ENCODE results near the gene CSRP1. TPM values are rescaled to one million over a fixed set of nuclear protein-coding genes. Genes with fewer than 3 reads are reported as not detected.
"Not testable (repeated sequence)": the region's sequence is repeated elsewhere in the genome, so short reads cannot be mapped to it uniquely, and the experiment has no call there.

The CSRP1 gene
- total RNA-seq, 2 experiments from 2014 or later: 55.3 to 56.2 TPM

- no peak for TF ChIP-seq CTCF (IDR thresholded peaks at IDR 0.05)
- Mint-ChIP-seq H3K4me3 (no peak overlapping the region), H3K9me3 (no peaks in the 10 kb centered on the region), H3K27me3 (peaks cover 33% of the 10 kb centered on the region), H3K4me1 (ENCODE audit: low read depth) (peaks cover 3% of the 10 kb centered on the region), H3K36me3 (ENCODE audit: low read depth) (no peaks in the 10 kb centered on the region), H3K27ac (no peak overlapping the region)
- ChIA-PET CTCF (interaction anchor here (0.9 to 1.7 kb wide), 2 partner anchors 29 to 37 kb away, joined by 4 to 6 read pairs; no protein-coding TSS in a partner anchor), POLR2A (interaction anchor here (0.6 kb wide), 1 partner anchor 399 kb away, joined by 3 read pairs; no protein-coding TSS in a partner anchor)
- DNase-seq: no peak
- intact Hi-C loops (cut with micrococcal nuclease): no loop called here
- no peak for ATAC-seq
Measured at GRCh38 chr1:201475915-201476669, 30.8 kb downstream of the CSRP1 start.

- Mint-ChIP-seq H3K27me3 (peaks cover 33% of the 10 kb centered on the region), H3K27ac (no peak overlapping the region), H3K4me1 (ENCODE audit: low read depth) (no peaks in the 10 kb centered on the region), H3K4me3 (no peak overlapping the region), H3K36me3 (ENCODE audit: low read depth) (no peaks in the 10 kb centered on the region), H3K9me3 (no peaks in the 10 kb centered on the region)
- DNase-seq (no peak), ATAC-seq (no peak)
- no peak for TF ChIP-seq CTCF (IDR thresholded peaks at IDR 0.05)
- CTCF ChIA-PET: interaction anchor here (1.7 kb wide), 1 partner anchor 38 kb away, joined by 6 read pairs; no protein-coding TSS in a partner anchor
- intact Hi-C loops (cut with micrococcal nuclease): no loop called here
- POLR2A ChIA-PET: no interaction called here
Measured at GRCh38 chr1:201475130-201475529, 31.8 kb downstream of the CSRP1 start.

DNA sequence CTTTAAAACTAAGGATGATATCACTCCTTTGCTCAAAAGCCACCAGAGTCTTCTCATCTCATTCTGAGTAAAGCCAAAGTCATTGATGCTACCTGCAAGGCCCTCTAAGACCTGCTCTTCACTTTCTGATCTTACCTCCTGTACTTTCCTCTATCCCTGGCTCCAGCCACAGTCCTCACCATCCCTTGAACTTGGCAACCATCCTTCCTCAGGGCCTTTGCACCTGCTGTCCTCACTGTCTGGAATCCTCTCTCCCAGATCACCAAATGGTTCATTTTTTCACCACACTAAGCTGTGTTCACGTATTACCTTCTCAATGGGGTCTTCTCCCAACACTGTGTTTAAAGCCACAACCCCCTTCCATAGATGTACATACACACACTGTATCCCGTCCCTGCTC is 33.6 kb downstream of the CSRP1 start:
- intact Hi-C loops (cut with micrococcal nuclease): no loop called here
- no peak overlapping the region for H3K27ac Mint-ChIP-seq
- H3K9me3 Mint-ChIP-seq: no peaks in the 10 kb centered on the region
- H3K36me3 Mint-ChIP-seq (ENCODE audit: low read depth): no peaks in the 10 kb centered on the region
- H3K4me3 Mint-ChIP-seq: no peak overlapping the region
- CTCF ChIA-PET: interaction anchor here (1.2 to 1.3 kb wide), 2 partner anchors 9 to 38 kb away, joined by 3 to 4 read pairs; no protein-coding TSS in a partner anchor
- H3K4me1 Mint-ChIP-seq (ENCODE audit: low read depth): peaks cover 3% of the 10 kb centered on the region
- ATAC-seq (no peak), DNase-seq (no peak)
- peaks cover 39% of the 10 kb centered on the region for H3K27me3 Mint-ChIP-seq
- POLR2A ChIA-PET: no interaction called here
- TF ChIP-seq CTCF (IDR thresholded peaks at IDR 0.05): no peak

DNA sequence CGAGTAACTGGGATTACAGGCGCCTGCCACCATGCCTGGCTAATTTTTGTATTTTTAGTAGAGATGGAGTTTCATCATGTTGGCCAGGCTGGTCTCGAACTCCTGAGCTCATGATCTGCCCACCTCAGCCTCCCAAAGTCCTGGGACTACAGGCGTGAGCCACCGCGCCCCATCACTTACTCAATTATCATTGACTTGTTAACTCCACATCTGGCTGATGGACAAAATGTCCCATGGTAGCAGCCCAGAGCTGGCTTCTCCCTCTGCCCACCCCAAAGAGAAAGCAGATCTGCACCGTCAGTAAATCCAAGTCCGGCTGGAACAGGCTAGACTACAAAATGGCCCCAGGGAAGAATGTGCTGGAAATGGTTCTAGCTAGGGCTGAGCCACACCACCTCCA is 34.6 kb downstream of the CSRP1 start:
- H3K27me3 Mint-ChIP-seq: peaks cover 46% of the 10 kb centered on the region
- H3K36me3 Mint-ChIP-seq (ENCODE audit: low read depth); ATAC-seq; DNase-seq; H3K4me3 Mint-ChIP-seq; intact Hi-C loops (cut with micrococcal nuclease); H3K27ac Mint-ChIP-seq; H3K4me1 Mint-ChIP-seq (ENCODE audit: low read depth); H3K9me3 Mint-ChIP-seq; POLR2A ChIA-PET: not testable (repeated sequence)
- CTCF ChIA-PET: interaction anchor here (1.2 to 1.5 kb wide), 3 partner anchors 10 to 41 kb away, joined by 3 to 6 read pairs (median 3); no protein-coding TSS in a partner anchor

DNA sequence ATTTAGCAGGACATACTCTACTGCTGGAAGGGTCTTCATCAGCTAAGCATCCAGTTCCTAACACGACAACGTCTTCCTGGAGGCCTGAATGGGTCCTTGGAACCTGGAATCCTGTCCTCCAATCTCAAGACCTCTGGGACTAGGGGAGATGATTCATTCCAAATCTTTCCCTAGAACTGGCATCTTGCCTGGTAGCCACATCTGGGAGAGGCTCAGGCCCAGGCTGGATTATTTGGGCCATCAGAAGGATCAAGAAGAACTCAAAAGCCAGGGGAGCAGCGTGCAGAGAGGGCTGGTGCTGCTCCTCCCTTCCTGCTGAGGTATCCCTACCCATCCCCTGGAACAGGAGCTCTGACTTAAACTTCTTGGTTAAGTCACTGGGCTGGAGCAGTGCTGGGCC is 35.2 kb downstream of the CSRP1 start:
- Mint-ChIP-seq H3K27me3 (peaks cover 46% of the 10 kb centered on the region), H3K27ac (no peak overlapping the region), H3K4me3 (no peak overlapping the region), H3K4me1 (ENCODE audit: low read depth) (peaks cover 3% of the 10 kb centered on the region), H3K36me3 (ENCODE audit: low read depth) (no peaks in the 10 kb centered on the region), H3K9me3 (no peaks in the 10 kb centered on the region)
- DNase-seq: no peak
- ChIA-PET CTCF (interaction anchor here (1.3 to 1.5 kb wide), 2 partner anchors 10 to 41 kb away, joined by 3 to 6 read pairs; no protein-coding TSS in a partner anchor), POLR2A (no interaction called here)
- ATAC-seq: no peak
- intact Hi-C loops (cut with micrococcal nuclease): no loop called here
- TF ChIP-seq CTCF (IDR thresholded peaks at IDR 0.05): no peak
